22Rv1 (cell line): ENCODE results near the gene TRIM67.
"Not testable (repeated sequence)": the region's sequence is repeated elsewhere in the genome, so short reads cannot be mapped to it uniquely, and the experiment has no call there.

Experiments
- H3K27ac ChIP-seq: fragments of 450-650 bp; 2 replicates; pipeline ENCODE4 v1.5.1; 2017
- ZFX ChIP-seq: fragments of 450-650 bp; IDR thresholded peaks from 2 replicates; pipeline ENCODE4 v1.6.1; 2017; ENCODE audit warnings: antibody characterized with exemption, borderline replicate concordance
- TF ChIP-seq, protein P1 (sequence below): fragments of 450-650 bp; IDR thresholded peaks from 2 replicates; pipeline ENCODE4 v1.5.1; 2017; ENCODE audit warnings: mild to moderate bottlenecking

Gene TRIM67

DNA sequence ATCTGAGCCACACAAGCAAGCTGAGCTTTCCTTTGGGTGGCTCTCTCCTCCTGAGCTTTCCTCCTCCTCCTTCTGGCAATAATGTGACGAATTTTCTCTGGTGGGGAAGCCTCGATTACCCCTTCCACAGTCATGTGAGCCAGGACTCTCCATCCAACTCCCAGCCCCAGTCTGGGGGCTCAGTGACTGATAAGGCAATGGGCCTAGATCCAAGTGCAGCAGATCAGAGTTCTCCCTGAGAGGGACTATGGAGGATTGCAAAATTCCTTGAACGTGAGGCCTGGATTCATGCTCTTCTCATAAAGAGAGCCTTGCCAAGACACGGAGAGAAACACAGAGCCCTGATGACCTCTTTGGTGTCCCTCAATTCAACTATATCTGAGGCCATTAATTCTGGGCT is 31.3 kb upstream of the TRIM67 start:
- H3K27ac ChIP-seq = no peak overlapping the region
- TF ChIP-seq, protein P1, sequence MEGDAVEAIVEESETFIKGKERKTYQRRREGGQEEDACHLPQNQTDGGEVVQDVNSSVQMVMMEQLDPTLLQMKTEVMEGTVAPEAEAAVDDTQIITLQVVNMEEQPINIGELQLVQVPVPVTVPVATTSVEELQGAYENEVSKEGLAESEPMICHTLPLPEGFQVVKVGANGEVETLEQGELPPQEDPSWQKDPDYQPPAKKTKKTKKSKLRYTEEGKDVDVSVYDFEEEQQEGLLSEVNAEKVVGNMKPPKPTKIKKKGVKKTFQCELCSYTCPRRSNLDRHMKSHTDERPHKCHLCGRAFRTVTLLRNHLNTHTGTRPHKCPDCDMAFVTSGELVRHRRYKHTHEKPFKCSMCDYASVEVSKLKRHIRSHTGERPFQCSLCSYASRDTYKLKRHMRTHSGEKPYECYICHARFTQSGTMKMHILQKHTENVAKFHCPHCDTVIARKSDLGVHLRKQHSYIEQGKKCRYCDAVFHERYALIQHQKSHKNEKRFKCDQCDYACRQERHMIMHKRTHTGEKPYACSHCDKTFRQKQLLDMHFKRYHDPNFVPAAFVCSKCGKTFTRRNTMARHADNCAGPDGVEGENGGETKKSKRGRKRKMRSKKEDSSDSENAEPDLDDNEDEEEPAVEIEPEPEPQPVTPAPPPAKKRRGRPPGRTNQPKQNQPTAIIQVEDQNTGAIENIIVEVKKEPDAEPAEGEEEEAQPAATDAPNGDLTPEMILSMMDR = no peak
- no peak for TF ChIP-seq ZFX

DNA sequence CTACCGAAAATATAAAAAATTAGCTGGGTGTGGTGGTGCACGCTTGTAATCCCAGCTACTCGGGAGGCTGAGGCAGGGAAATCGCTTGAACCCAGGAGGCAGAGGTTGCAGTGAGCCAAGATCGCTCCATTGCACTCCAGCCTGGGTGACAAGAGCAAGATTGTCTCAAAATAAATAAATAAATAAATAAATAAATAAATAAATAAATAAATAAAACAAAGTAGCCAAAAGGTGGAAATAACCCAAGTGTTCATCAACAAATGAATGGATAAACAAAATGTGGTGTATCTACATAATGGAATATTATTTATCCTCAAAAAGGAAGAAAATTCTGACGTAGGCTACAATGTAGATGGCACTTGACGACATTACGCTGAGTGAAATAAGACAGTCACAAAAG is 29.3 kb upstream of the TRIM67 start:
- not testable (repeated sequence) for H3K27ac ChIP-seq

DNA sequence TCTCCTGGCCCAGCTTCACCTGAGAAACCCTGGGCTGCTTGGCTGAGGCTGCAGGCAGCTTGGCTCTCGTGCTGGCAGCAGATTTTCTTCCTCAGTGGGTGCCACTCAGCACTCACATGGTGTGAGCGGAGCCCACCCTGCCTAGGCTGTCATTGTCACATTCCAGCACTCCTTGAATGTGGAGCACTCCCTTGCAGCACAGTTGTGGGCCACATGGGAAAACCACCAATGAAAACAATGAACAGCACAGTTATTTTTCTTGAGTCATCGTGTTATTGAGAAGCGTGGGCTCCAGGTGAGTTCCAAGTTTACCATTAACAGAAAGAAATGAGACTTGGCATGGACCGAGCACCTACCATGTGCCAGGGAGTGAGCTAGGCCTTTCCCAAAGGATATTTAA is 27.2 kb upstream of the TRIM67 start:
- H3K27ac ChIP-seq = no peak overlapping the region
- TF ChIP-seq, protein P1 = no peak
- TF ChIP-seq ZFX = no peak

DNA sequence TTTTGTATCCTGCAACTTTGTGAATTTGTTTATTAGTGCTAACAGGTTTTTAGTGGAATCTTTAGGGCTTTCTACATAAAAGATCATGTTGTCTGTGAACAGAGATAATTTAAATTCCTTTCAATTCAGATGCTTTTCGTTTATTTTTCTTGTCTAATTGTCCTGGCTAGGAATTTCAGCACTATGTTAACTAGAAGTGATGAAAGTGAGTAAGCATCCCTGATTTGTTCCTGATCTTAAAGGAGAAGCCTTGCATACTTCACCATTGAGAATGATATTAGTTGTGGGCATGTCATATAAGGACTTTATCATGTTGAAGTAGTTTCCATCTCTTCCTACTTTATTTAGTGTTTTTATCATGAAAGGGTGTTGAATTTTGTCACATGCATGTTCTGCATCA is 23.6 kb upstream of the TRIM67 start:
- TF ChIP-seq, protein P1 = no peak
- no peak for TF ChIP-seq ZFX
- no peak overlapping the region for H3K27ac ChIP-seq

DNA sequence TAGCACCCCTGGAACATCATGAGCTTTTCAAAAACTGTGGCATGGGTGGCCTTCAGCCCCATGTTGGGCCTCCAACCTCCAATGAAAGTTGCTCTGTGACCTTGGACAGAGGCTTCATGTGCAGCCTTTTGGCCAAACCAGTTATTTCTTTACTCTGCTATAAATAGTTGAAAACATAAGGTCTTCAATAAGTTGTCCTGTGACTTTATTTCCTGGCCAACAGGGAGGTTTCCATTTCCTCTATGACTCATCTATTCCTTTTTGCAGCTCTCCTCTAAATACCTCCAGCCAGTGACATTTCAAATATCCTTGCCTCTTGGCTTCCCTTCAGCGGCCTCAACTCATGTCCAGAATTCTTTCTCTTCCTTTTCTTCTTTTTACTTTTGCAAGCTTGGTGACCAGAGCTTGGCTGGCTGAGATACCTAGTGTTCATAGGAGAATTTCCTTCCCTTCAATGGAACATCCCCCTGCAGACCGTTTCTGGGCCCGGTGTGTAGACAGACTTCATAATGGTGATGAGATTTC is 22.7 kb upstream of the TRIM67 start:
- peak overlapping the region; percentile 18; the same call in 1 of the 2 replicates for H3K27ac ChIP-seq
- no peak for TF ChIP-seq ZFX
- TF ChIP-seq, protein P1 = no peak

DNA sequence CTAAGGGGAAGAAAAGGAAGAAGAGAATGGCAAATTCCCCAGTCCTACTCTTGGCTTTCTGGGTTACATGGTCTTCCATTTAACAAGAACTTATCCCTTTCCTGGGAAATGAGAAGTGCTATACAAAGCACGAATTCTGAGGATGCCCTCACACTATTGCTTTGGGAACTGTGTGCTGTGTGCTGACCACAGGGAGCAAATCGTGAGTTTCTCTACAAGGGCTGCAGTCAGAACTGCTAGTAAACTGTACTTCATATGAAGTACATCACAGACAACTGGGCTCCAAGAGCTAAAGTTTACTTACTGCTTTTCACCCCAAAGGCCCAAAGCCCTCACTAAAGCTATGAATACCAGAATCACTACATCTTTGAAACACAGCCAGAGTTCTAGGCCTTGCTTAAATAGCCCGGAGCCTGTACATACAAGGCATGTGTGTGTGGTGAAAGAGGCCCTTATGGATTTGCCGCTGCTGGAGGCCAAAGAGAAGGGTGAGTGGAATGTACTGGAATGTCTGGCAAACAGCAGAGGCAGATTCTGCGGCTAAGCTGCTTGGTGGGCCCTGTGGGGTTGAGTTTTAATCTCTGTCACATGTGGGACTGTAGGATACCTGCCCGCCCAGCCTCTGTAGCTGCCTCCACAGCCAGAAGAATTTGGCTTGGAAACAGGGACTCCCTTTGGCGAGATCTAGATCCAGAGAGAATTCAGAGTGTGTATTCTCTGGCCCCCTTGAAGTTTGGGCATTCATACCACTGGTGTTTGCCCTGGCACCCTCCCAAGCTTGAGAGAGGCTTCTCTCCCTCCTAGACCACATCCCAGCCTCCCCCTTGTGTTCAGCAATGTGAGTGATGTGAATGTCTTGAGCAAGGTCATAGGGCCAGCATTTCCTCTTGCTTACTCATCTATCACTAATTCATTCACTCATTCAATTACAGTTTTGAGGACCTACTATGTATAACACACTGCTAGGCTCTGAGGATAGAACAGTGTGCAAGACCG is 21.9 kb upstream of the TRIM67 start:
- peak overlapping the region; percentile 18; the same call in 1 of the 2 replicates for H3K27ac ChIP-seq
- TF ChIP-seq, protein P1 = no peak
- no peak for TF ChIP-seq ZFX

DNA sequence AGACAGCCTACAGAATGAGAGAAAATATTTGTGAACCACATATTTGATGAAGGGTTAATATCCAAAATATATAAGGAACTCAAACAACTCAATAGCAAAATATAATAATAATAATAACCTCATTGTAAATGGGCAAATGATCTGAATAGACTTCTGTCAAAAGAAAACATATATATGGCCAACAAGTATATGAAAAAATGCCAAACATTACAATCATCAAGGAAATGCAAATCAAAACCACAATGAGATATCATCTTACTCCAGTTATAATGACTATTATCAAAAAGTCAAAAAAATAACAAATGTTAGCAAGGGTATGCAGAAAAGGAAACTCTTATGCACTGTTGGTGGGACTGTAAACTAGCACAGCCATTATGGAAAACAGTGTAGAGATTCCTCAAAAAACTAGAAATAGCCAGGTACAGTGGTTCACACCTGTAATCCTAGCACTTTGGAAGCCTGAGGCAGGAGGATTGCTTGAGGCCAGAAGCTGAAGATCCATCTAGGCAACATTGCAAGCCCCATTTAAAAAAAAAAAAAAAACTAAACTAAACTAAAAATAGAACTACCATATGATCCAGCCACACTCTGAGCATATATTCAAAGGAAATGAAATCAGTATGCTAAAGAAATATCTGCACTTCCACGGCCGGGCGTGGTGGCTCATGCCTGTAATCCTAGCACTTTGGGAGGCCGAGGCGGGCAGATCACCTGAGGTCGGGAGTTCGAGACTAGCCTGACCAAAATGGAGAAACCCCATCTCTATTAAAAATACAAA is 17.3 kb upstream of the TRIM67 start:
- no peak overlapping the region for H3K27ac ChIP-seq
- no peak for TF ChIP-seq ZFX
- TF ChIP-seq, protein P1 = no peak
